ENCODE data around the gene KCNJ11. TPM values are rescaled to one million over a fixed set of nuclear protein-coding genes. Genes with fewer than 3 reads are reported as not detected.

KCNJ11 gene
- polyA plus RNA-seq, 1 donor (not counting 4 experiments of a cell fraction or from before 2014, with no cell fraction given), result 0.03 TPM

DNA sequence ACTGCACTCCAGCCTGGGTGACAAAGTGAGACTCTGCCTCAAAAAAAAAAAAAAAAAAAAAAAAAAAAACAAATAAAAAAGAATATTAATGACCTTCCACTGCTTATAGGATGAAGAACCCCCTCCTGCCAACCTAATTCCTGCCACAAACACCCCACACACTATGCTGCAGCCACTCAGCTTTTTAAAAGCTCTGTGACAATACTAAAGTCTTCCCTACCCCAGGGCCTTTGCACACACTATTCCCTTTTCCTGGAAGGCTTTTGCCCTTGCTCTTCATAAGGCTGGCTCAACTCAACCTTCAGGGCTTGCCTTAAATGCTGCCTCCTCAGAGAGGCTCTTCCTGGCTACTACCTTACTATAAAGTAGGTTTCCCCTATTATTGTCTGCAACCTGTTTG is 10.8 kb upstream of the KCNJ11 start:
- Histone ChIP-seq H3K9me3 (ENCODE audit: control insufficient read depth, low read depth, low read length) (no peaks in the 10 kb centered on the region), H2AFZ (ENCODE audit: control insufficient read depth, low read length) (no peak overlapping the region), H3K27ac (ENCODE audit: control insufficient read depth, insufficient read depth, low read length) (no peak overlapping the region), H3K36me3 (ENCODE audit: control insufficient read depth in 2 of 2, extremely low read depth in 1 of 2, insufficient read depth in 2 of 2, low read length in 2 of 2) (no peaks in the 10 kb centered on the region), H3K9ac (ENCODE audit: control insufficient read depth, extremely low read depth, insufficient read depth, low read length) (no peak overlapping the region), H3K4me2 (ENCODE audit: control insufficient read depth, extremely low read depth, insufficient read depth, low read depth, low read length) (no peak overlapping the region), H3K9me1 (ENCODE audit: control insufficient read depth, extremely low read depth, insufficient read depth, low read length) (no peaks in the 10 kb centered on the region), H3K27me3 (ENCODE audit: control insufficient read depth, extremely low read depth, insufficient read depth, low read length) (no peaks in the 10 kb centered on the region), H3K79me2 (ENCODE audit: control insufficient read depth, insufficient read depth, low read length) (no peaks in the 10 kb centered on the region), H3K4me1 (ENCODE audit: control insufficient read depth, extremely low read depth, insufficient read depth, low read length) (no peaks in the 10 kb centered on the region), H4K20me1 (ENCODE audit: control insufficient read depth, extremely low read depth, insufficient read depth, low read length) (no peaks in the 10 kb centered on the region), H3K4me3 (ENCODE audit: control insufficient read depth in 2 of 3, extremely low read depth in 1 of 3, insufficient read depth in 2 of 3, low read depth in 1 of 3, low read length in 3 of 3) (no peak overlapping the region)
- DNase-seq (ENCODE audit: low read depth, low spot score) (no peak), FAIRE-seq (no peak)
- dilution Hi-C loops (cut with MboI; ENCODE audit: extremely low pct_ligation_motif_present, low sequenced_read_pairs), result no loop called here
- no peak for TF ChIP-seq EZH2 (IDR thresholded peaks at IDR 0.05; ENCODE audit: low read length)
- TF ChIP-seq, protein P1, sequence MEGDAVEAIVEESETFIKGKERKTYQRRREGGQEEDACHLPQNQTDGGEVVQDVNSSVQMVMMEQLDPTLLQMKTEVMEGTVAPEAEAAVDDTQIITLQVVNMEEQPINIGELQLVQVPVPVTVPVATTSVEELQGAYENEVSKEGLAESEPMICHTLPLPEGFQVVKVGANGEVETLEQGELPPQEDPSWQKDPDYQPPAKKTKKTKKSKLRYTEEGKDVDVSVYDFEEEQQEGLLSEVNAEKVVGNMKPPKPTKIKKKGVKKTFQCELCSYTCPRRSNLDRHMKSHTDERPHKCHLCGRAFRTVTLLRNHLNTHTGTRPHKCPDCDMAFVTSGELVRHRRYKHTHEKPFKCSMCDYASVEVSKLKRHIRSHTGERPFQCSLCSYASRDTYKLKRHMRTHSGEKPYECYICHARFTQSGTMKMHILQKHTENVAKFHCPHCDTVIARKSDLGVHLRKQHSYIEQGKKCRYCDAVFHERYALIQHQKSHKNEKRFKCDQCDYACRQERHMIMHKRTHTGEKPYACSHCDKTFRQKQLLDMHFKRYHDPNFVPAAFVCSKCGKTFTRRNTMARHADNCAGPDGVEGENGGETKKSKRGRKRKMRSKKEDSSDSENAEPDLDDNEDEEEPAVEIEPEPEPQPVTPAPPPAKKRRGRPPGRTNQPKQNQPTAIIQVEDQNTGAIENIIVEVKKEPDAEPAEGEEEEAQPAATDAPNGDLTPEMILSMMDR (optimal IDR thresholded peaks at IDR 0.05 in 1 of 3, IDR thresholded peaks at IDR 0.05 in 1 of 3, conservative IDR thresholded peaks at IDR 0.05 in 1 of 3; ENCODE audit: extremely low read depth in 1 of 3, insufficient read depth in 2 of 3, low read length in 3 of 3), result no peak

DNA sequence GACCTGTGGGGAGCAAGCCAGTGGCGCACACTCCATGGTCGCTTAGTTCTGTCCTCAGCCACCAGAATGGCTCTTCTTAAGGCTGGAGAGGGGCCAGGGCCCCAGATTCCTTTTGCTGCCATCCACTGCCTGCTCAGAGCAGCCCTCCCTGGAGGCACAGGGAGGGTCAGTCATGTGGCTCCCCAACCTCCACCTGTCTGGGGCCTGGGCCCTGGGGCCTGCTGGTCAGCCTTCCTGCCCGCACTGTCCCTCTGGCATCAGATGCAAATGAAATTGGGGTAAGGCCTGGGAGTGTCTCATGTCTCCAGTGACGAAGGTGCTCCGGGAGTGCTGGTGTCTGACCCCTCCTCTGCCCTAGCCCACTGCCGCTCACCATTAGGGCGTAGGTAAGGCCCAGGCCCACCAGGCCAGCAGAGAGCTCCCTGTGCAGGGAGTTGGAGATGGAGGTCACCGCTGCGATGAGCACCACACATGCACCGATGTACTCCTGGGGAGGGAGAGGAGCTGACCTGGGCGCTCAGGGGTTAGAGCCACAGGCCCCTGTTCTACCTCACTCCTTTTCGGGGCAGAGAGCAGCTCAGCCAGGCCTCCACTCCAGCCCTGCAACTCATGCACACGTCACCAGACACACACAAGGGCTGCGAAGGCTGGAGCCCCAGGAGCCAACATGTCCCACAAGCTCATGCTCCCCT is 9.0 kb upstream of the KCNJ11 start:
- dilution Hi-C loops (cut with MboI; ENCODE audit: extremely low pct_ligation_motif_present, low sequenced_read_pairs), result no loop called here
- H3K9me3 ChIP-seq (ENCODE audit: control insufficient read depth, low read depth, low read length), result no peaks in the 10 kb centered on the region
- H3K4me3 ChIP-seq (ENCODE audit: control insufficient read depth in 2 of 3, extremely low read depth in 1 of 3, insufficient read depth in 2 of 3, low read depth in 1 of 3, low read length in 3 of 3), result no peak overlapping the region
- no peaks in the 10 kb centered on the region for H3K79me2 ChIP-seq (ENCODE audit: control insufficient read depth, insufficient read depth, low read length)
- H3K27me3 ChIP-seq (ENCODE audit: control insufficient read depth, extremely low read depth, insufficient read depth, low read length), result no peaks in the 10 kb centered on the region
- H3K9ac ChIP-seq (ENCODE audit: control insufficient read depth, extremely low read depth, insufficient read depth, low read length), result no peak overlapping the region
- DNase-seq (ENCODE audit: low read depth, low spot score), result no peak
- H2AFZ ChIP-seq (ENCODE audit: control insufficient read depth, low read length), result no peak overlapping the region
- H3K36me3 ChIP-seq (ENCODE audit: control insufficient read depth in 2 of 2, extremely low read depth in 1 of 2, insufficient read depth in 2 of 2, low read length in 2 of 2), result no peaks in the 10 kb centered on the region
- no peak for FAIRE-seq
- H3K4me1 ChIP-seq (ENCODE audit: control insufficient read depth, extremely low read depth, insufficient read depth, low read length), result no peaks in the 10 kb centered on the region
- no peaks in the 10 kb centered on the region for H3K9me1 ChIP-seq (ENCODE audit: control insufficient read depth, extremely low read depth, insufficient read depth, low read length)
- TF ChIP-seq EZH2 (IDR thresholded peaks at IDR 0.05; ENCODE audit: low read length), result no peak
- TF ChIP-seq, protein P1 (optimal IDR thresholded peaks at IDR 0.05 in 1 of 3, IDR thresholded peaks at IDR 0.05 in 1 of 3, conservative IDR thresholded peaks at IDR 0.05 in 1 of 3; ENCODE audit: extremely low read depth in 1 of 3, insufficient read depth in 2 of 3, low read length in 3 of 3), result no peak
- H3K4me2 ChIP-seq (ENCODE audit: control insufficient read depth, extremely low read depth, insufficient read depth, low read depth, low read length), result no peak overlapping the region
- H3K27ac ChIP-seq (ENCODE audit: control insufficient read depth, insufficient read depth, low read length), result no peak overlapping the region
- H4K20me1 ChIP-seq (ENCODE audit: control insufficient read depth, extremely low read depth, insufficient read depth, low read length), result no peaks in the 10 kb centered on the region
